Measurements from ENCODE around the gene PRKCE. TPM values are rescaled to one million over a fixed set of nuclear protein-coding genes. Genes with fewer than 3 reads are reported as not detected.

PRKCE gene
- total RNA-seq, 1 experiment from 2014 or later, result 14.8 TPM

DNA sequence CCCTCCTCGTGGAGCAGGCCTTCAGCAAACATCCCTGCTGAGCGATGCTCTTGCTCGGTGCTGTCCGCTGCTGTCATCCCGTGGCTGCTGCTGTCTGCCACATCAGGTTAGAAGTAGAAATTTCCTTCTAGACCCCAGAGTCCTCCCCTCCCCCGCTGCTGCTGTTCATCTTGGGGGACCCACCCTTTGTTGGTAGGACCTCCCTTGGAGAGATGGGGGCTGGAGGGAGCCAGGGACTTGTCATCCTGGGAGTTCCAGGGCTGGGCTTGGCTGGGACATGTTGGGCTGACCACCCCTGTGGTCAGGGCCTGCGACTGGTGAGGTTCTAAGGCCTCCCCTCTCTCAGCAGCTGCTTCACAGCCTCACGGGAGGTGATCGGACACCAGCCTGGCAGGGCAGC lies 122.4 kb downstream of the PRKCE start:
- DNase-seq (ENCODE audit: low read depth, low spot score) (no peak), ATAC-seq (no peak)
- CTCF ChIA-PET, result no interaction called here
- Histone ChIP-seq H3K9ac (ENCODE audit: low read length) (no peak overlapping the region), H3K36me3 (ENCODE audit: control insufficient read depth in 1 of 2, insufficient read depth in 2 of 2, low read length in 2 of 2) (no peaks in the 10 kb centered on the region), H3K4me2 (ENCODE audit: low read length) (no peak overlapping the region), H3K79me2 (ENCODE audit: insufficient read depth, low read length) (no peaks in the 10 kb centered on the region), H3K9me2 (ENCODE audit: insufficient read depth) (no peaks in the 10 kb centered on the region), H3K4me3 (replicated peaks in 1 of 2; ENCODE audit: low read depth in 1 of 2, low read length in 2 of 2) (no peak overlapping the region), H2AFZ (ENCODE audit: low read depth, low read length, poor library complexity, severe bottlenecking) (no peak overlapping the region), H4K20me1 (ENCODE audit: insufficient read depth) (no peaks in the 10 kb centered on the region), H3K9me3 (ENCODE audit: control insufficient read depth in 1 of 2, insufficient read depth in 1 of 2, low read depth in 1 of 2, low read length in 2 of 2) (no peaks in the 10 kb centered on the region), H3K27ac (ENCODE audit: low read depth, low read length) (no peak overlapping the region), H3K4me1 (ENCODE audit: control insufficient read depth in 1 of 2, insufficient read depth in 2 of 2, low read length in 2 of 2) (peaks cover 0 to 19% of the 10 kb centered on the region in 2 experiments; a peak in 3 of 4 replicates), H3K27me3 (ENCODE audit: insufficient read depth, low read length) (no peaks in the 10 kb centered on the region)
- RAD21 ChIA-PET (ENCODE audit: low non-redundant PET in 1 of 2, low total read pairs in 2 of 2, uncharacterized antibody in 2 of 2, unreplicated experiment in 2 of 2), result no interaction called here
- no TSS peak for BruUV-seq (replicated peaks)
- POLR2A ChIA-PET, result no interaction called here
- intact Hi-C loops (cut with micrococcal nuclease), result no loop called here
- no peak for TF ChIP-seq SP1 (IDR thresholded peaks at IDR 0.05; ENCODE audit: low read depth)
- no peak for TF ChIP-seq ZBTB33 (IDR thresholded peaks at IDR 0.05; ENCODE audit: extremely low read depth, insufficient replicate concordance, low read length)
- no peak for TF ChIP-seq FOSL1 (IDR thresholded peaks at IDR 0.05; ENCODE audit: low read depth)
- no peak for TF ChIP-seq EGR1 (IDR thresholded peaks at IDR 0.05; ENCODE audit: low read depth)
- no peak for TF ChIP-seq SRF (IDR thresholded peaks at IDR 0.05; ENCODE audit: low read depth)
- no peak for TF ChIP-seq ZFX (IDR thresholded peaks at IDR 0.05)
- TF ChIP-seq, protein P1, sequence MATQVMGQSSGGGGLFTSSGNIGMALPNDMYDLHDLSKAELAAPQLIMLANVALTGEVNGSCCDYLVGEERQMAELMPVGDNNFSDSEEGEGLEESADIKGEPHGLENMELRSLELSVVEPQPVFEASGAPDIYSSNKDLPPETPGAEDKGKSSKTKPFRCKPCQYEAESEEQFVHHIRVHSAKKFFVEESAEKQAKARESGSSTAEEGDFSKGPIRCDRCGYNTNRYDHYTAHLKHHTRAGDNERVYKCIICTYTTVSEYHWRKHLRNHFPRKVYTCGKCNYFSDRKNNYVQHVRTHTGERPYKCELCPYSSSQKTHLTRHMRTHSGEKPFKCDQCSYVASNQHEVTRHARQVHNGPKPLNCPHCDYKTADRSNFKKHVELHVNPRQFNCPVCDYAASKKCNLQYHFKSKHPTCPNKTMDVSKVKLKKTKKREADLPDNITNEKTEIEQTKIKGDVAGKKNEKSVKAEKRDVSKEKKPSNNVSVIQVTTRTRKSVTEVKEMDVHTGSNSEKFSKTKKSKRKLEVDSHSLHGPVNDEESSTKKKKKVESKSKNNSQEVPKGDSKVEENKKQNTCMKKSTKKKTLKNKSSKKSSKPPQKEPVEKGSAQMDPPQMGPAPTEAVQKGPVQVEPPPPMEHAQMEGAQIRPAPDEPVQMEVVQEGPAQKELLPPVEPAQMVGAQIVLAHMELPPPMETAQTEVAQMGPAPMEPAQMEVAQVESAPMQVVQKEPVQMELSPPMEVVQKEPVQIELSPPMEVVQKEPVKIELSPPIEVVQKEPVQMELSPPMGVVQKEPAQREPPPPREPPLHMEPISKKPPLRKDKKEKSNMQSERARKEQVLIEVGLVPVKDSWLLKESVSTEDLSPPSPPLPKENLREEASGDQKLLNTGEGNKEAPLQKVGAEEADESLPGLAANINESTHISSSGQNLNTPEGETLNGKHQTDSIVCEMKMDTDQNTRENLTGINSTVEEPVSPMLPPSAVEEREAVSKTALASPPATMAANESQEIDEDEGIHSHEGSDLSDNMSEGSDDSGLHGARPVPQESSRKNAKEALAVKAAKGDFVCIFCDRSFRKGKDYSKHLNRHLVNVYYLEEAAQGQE (IDR thresholded peaks at IDR 0.05; ENCODE audit: low read depth), result no peak
- TF ChIP-seq CBX3 (IDR thresholded peaks at IDR 0.05; ENCODE audit: low read depth), result no peak
- no peak for TF ChIP-seq YY1 (IDR thresholded peaks at IDR 0.05; ENCODE audit: extremely low read depth, insufficient replicate concordance, low read depth, low read length)
- TF ChIP-seq JUND (IDR thresholded peaks at IDR 0.05), result no peak
- TF ChIP-seq EZH2 (IDR thresholded peaks at IDR 0.05), result no peak
- TF ChIP-seq SIN3A (IDR thresholded peaks at IDR 0.05; ENCODE audit: low read depth), result no peak
